NB4 (cell line): Measurements from ENCODE around the gene CTAG1A.
A peak's percentile ranks its signal among the peaks of the same experiment; 100 is the strongest.

Experiments used
- CTCF ChIP-seq: IDR thresholded peaks from one replicate; pipeline ENCODE4 v1.5.1; 2012; ENCODE audit warnings: low read depth, low read length
- MYC ChIP-seq: IDR thresholded peaks from 2 replicates; pipeline ENCODE4 v1.6.1; 2011; ENCODE audit warnings: low read depth, low read length
- POLR2A ChIP-seq: IDR thresholded peaks from 2 replicates; pipeline ENCODE4 v1.6.1; 2011; ENCODE audit warnings: mild to moderate bottlenecking; ENCODE audit not compliant: insufficient read length; ENCODE audit errors: extremely low read depth
- TF ChIP-seq, protein P1 (sequence below): IDR thresholded peaks from 2 replicates; pipeline ENCODE4 v1.6.1; 2011; ENCODE audit warnings: low read depth, low read length

DNA sequence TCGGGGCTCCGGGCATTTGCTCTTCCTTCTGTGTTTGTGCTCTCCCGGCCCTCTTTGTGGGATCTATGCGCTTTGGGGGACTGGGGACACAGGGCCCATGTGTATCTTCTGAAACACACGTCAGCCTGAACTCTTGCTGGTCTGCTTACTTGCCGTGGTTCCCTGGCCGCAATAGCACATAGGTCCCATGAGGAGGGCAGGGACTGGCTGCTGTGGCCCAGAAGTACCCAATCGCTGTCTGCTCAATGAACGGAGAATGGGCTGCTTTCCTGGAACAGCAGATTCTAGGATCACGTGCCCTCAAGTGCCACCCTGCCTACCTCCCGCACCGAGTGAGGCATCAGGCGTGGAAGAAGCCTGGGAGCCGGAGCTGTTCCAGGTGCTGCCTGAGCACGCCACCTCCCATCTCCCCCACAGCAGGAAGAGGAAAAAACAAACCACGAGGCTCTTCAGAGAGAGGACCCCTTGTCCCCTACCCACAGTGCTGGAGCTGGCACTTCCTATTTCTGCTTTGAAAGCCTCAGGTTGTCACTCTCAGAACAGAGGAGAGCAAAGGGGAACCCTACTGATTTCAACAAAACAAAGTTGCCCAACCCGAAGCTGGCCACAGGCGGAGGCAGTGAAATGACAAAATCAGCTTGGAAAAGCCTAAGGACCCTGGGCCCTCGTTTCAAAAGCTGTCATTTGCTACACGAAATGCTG is 42.1 kb upstream of the CTAG1A start:
- no peak for TF ChIP-seq CTCF
- TF ChIP-seq POLR2A: no peak
- TF ChIP-seq MYC: peak; percentile 17; the same call in 1 of the 2 replicates
- TF ChIP-seq, protein P1, sequence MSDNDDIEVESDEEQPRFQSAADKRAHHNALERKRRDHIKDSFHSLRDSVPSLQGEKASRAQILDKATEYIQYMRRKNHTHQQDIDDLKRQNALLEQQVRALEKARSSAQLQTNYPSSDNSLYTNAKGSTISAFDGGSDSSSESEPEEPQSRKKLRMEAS: peak; percentile 48
